HL-60 (cell line): ENCODE measurements around the gene MAP3K13.
"Not testable (repeated sequence)": the region's sequence is repeated elsewhere in the genome, so short reads cannot be mapped to it uniquely, and the experiment has no call there.

Experiments
- DNase-seq, 2 experiments: peaks; one replicate each; pipeline ENCODE4 v3.0.0-alpha.2; 2010 to 2020; ENCODE audit warnings: low read depth in 1 of 2, low spot score in 1 of 2
- H3K27ac ChIP-seq: fragments of 250-450 bp; sonication (Bioruptor Pico); replicated peaks from 2 replicates; pipeline ENCODE4 v1.5.1; 2020; ENCODE audit warnings: mild to moderate bottlenecking, moderate library complexity
- H3K27me3 ChIP-seq: fragments of 250-450 bp; sonication (Bioruptor Pico); 2 replicates; pipeline ENCODE4 v1.5.1; 2021; ENCODE audit warnings: mild to moderate bottlenecking, moderate library complexity; ENCODE audit not compliant: insufficient read depth, poor library complexity, severe bottlenecking
- H3K4me3 ChIP-seq: replicated peaks from 2 replicates; pipeline ENCODE4 v1.5.1; 2011; ENCODE audit warnings: mild to moderate bottlenecking, control low read depth, low read length; ENCODE audit not compliant: insufficient read depth
- GABPA ChIP-seq: IDR thresholded peaks from 2 replicates; pipeline ENCODE4 v1.6.1; 2012; ENCODE audit warnings: low read depth
- POLR2AphosphoS5 ChIP-seq: IDR thresholded peaks from 2 replicates; pipeline ENCODE4 v1.6.1; 2012; ENCODE audit warnings: low read depth
- SPI1 ChIP-seq: IDR thresholded peaks from 2 replicates; pipeline ENCODE4 v1.6.1; 2012; ENCODE audit warnings: low read depth, mild to moderate bottlenecking, borderline replicate concordance
- TF ChIP-seq, protein P1 (sequence below): IDR thresholded peaks from one replicate; pipeline ENCODE4 v1.5.1; 2011; ENCODE audit warnings: low read length, control low read depth, inconsistent platforms; ENCODE audit not compliant: insufficient read depth
- TF ChIP-seq, protein P2 (sequence below): IDR thresholded peaks from 2 replicates; pipeline ENCODE4 v1.6.1; 2012; ENCODE audit warnings: low read depth; ENCODE audit not compliant: insufficient replicate concordance

The MAP3K13 gene

DNA sequence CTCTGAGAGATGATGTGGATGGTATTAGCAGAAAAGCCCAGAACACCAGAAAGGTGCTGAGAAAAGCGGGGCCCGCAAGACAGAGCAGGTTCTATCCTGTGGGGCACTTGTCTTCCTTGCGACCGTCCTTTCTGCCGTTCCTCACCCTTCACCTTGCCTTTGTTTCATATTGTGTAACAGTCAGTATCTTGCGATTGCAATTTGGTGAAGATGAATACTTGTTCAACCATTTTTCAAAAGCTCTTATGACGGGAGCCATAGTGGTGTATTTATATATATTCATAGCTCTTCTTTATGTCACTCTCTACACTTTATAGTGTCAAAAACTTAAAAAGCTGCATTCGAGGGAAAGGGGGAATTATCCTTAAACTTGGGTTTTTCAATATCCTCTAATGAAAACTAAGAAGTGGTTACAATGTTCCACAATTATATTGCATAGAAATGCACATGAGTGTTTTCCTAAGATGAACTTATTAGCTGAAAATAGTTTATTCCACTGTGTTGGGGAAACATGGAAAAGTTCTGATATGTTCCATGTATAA is 797 bp downstream of the MAP3K13 start:
- Histone ChIP-seq H3K27ac (no peak overlapping the region), H3K27me3 (peaks cover 16% of the 10 kb centered on the region), H3K4me3 (peak overlapping the region; percentile 15)
- no peak for TF ChIP-seq POLR2AphosphoS5
- TF ChIP-seq, protein P1, sequence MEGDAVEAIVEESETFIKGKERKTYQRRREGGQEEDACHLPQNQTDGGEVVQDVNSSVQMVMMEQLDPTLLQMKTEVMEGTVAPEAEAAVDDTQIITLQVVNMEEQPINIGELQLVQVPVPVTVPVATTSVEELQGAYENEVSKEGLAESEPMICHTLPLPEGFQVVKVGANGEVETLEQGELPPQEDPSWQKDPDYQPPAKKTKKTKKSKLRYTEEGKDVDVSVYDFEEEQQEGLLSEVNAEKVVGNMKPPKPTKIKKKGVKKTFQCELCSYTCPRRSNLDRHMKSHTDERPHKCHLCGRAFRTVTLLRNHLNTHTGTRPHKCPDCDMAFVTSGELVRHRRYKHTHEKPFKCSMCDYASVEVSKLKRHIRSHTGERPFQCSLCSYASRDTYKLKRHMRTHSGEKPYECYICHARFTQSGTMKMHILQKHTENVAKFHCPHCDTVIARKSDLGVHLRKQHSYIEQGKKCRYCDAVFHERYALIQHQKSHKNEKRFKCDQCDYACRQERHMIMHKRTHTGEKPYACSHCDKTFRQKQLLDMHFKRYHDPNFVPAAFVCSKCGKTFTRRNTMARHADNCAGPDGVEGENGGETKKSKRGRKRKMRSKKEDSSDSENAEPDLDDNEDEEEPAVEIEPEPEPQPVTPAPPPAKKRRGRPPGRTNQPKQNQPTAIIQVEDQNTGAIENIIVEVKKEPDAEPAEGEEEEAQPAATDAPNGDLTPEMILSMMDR, result no peak
- no peak for TF ChIP-seq GABPA
- DNase-seq, result no peak

DNA sequence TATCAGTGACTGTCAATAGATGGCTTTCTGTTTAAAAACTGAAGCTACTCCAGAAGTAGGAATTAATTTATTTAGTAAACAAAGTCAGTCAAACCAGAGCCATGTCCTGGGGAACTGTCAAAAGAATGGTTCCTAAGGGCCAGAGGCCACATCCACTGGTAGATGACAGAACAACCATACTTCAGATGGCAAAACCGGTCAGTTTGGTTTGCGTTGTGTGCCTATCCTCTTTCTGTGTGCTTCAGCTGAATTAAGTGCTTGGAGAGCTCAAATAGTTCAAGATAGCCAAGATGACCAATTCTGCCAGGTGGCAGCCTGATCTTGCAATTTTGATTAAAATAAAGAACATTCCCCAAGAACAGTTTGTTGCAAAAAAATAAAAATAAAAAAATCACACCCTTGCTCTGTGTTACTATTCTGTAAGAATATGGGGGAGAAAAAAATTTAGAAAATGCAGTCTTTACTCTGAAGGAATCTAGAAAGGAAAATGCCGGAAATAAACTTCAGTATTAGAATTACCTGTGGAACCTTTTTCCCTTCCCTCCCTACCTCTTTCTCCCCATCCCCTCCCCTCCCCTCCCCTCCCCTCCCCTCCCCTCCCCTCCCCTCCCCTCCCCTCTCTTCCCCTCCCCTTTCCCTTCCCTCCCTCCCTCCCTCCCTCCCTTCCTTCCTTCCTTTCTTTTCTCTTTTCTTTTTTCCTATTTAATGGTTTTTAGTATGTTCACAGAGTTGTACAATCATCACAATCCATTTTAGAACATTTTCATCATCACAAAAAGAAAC is 2.5 kb downstream of the MAP3K13 start:
- no peak overlapping the region for H3K4me3 ChIP-seq
- TF ChIP-seq, protein P2, sequence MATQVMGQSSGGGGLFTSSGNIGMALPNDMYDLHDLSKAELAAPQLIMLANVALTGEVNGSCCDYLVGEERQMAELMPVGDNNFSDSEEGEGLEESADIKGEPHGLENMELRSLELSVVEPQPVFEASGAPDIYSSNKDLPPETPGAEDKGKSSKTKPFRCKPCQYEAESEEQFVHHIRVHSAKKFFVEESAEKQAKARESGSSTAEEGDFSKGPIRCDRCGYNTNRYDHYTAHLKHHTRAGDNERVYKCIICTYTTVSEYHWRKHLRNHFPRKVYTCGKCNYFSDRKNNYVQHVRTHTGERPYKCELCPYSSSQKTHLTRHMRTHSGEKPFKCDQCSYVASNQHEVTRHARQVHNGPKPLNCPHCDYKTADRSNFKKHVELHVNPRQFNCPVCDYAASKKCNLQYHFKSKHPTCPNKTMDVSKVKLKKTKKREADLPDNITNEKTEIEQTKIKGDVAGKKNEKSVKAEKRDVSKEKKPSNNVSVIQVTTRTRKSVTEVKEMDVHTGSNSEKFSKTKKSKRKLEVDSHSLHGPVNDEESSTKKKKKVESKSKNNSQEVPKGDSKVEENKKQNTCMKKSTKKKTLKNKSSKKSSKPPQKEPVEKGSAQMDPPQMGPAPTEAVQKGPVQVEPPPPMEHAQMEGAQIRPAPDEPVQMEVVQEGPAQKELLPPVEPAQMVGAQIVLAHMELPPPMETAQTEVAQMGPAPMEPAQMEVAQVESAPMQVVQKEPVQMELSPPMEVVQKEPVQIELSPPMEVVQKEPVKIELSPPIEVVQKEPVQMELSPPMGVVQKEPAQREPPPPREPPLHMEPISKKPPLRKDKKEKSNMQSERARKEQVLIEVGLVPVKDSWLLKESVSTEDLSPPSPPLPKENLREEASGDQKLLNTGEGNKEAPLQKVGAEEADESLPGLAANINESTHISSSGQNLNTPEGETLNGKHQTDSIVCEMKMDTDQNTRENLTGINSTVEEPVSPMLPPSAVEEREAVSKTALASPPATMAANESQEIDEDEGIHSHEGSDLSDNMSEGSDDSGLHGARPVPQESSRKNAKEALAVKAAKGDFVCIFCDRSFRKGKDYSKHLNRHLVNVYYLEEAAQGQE, result no peak
- no peak for TF ChIP-seq POLR2AphosphoS5
- TF ChIP-seq, protein P1, result no peak
- no peak for TF ChIP-seq GABPA
- no peak for TF ChIP-seq SPI1
- peaks cover 16% of the 10 kb centered on the region for H3K27me3 ChIP-seq
- H3K27ac ChIP-seq, result no peak overlapping the region
- no peak for DNase-seq

DNA sequence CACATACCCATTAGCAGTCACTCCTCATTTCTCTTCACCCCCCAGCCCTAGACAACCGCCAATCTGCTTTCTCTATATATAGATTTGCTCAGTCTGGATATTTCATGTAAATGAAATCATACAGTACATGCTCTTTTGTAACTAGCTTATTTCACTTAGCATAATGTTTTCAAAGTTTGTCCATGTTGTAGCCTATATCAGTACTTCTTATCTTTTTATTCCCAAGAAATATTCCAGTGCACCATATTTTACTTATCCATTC is 3.1 kb downstream of the MAP3K13 start:
- H3K27me3 ChIP-seq, result peaks cover 16% of the 10 kb centered on the region
- TF ChIP-seq SPI1 (no peak), POLR2AphosphoS5 (no peak), GABPA (no peak)
- TF ChIP-seq, protein P1, result no peak
- TF ChIP-seq, protein P2, result no peak

DNA sequence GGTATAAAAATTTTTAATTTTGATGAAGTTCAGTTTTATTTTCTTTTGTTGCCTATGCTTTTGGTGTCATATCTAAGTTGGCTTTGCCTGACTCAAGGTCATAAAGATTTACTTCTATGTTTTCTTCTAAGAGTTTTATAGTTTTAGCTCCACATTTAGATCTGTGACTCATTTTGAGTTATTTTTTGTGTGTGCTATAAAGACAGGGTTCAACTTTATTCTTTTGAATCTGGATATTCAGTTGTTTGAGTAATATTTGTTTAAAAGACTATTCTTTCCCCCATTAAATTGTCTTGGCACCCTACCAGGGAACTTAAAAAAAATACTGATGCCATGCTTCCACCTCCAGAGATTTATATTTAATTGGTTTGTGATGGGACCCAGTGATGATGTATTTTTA is 4.0 kb downstream of the MAP3K13 start:
- Histone ChIP-seq H3K27me3 (peaks cover 16% of the 10 kb centered on the region), H3K27ac (no peak overlapping the region), H3K4me3 (no peak overlapping the region)
- no peak for DNase-seq
- TF ChIP-seq, protein P1, result no peak
- no peak for TF ChIP-seq GABPA
- TF ChIP-seq, protein P2, result no peak

More for the DNA sequence above, 3.1 kb downstream of the MAP3K13 start:
- DNase-seq, result no peak
- no peak overlapping the region for H3K27ac ChIP-seq
- H3K4me3 ChIP-seq, result no peak overlapping the region

DNA sequence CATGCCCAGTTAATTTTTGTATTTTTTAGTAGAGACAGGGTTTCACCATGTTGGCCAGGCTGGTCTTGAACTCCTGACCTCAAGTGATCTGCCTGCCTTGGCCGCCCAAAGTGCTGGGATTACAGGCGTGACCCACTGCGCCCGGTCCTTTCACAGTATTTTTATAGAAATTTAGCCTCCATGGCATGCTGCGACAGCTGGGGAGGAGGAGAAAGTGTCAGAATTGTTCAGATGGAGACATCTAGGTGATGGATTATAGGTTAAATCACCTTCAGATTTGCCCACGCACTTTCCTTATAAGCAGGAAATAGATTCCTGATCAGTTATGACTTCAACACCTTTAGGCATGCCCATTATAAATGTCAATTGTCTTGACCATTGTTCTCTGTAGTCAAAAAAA is 7.4 kb downstream of the MAP3K13 start:
- not testable (repeated sequence) for DNase-seq, H3K4me3 ChIP-seq, H3K27me3 ChIP-seq, H3K27ac ChIP-seq
